K562 (cell line): ENCODE results near the gene ZNF787. TPM values are rescaled to one million over a fixed set of nuclear protein-coding genes. Genes with fewer than 3 reads are reported as not detected.

Experiments used
- XRCC5 ChIP-seq: fragments of 200-400 bp; formaldehyde crosslinking; IDR thresholded peaks from 2 replicates; pipeline ENCODE4 v1.6.1; 2017; ENCODE audit warnings: low read depth, mild to moderate bottlenecking, low read length
- ZNF146 ChIP-seq: IDR thresholded peaks from one replicate; pipeline ENCODE4 v1.6.1; 2018; ENCODE audit warnings: missing compliant biosample characterization; ENCODE audit not compliant: unreplicated experiment
- ZNF696 ChIP-seq: fragments of 250-450 bp; sonication (Bioruptor Pico); conservative IDR thresholded peaks from 2 replicates; pipeline ENCODE4 v1.4.0; 2020; ENCODE audit warnings: mild to moderate bottlenecking, moderate library complexity
- polyA plus RNA-seq, 8 experiments: library from polyadenylated mRNA; depleted of rRNA in 4 of 8; stranded (reverse) in 5 of 8; unstranded in 3 of 8; fragments of >200 nt; fragmentation: Nextera tagmentation in 2 of 8; fragmentation: Illumina TruSeq in 1 of 8; extraction: Ambion mirVana in 2 of 8; extraction: Trizol in 1 of 8; gene quantifications; 2 replicates each; pipeline versions ENCODE4 v1.2.1 to v1.2.3, GENCODE V29; 2011 to 2014; ENCODE audit warnings: inconsistent platforms in 1 of 8, missing spikeins in 1 of 8
- total RNA-seq, 7 experiments: library from RNA; depleted of rRNA in 6 of 7; stranded (reverse); fragments of >200 nt in 6 of 7; fragmentation: Illumina TruSeq in 2 of 7; extraction: Trizol in 2 of 7; gene quantifications; 2 replicates each; pipeline versions ENCODE4 v1.2.1 to v1.2.3, GENCODE V29; 2011 to 2021; ENCODE audit warnings: low replicate concordance in 1 of 7
- TF ChIP-seq, protein P1 (sequence below), 2 experiments: fragments of 450-650 bp; formaldehyde crosslinking in 1 of 2; IDR thresholded peaks; 2 replicates each; pipeline versions ENCODE4 v1.4.0 to v1.6.1; 2014 to 2020; ENCODE audit warnings: mild to moderate bottlenecking in 2 of 2, borderline replicate concordance in 1 of 2, low read depth in 1 of 2
- TF ChIP-seq, protein P2 (sequence below): fragments of 250-450 bp; sonication (Bioruptor Pico); IDR thresholded peaks from 2 replicates; pipeline ENCODE4 v1.4.0; 2020; ENCODE audit warnings: mild to moderate bottlenecking

Gene ZNF787
- total and polyA plus RNA-seq, 9 of the 15 experiments (the other 6 are each of a cell fraction or from before 2014, with no cell fraction given) = 0.45 to 77.6 (median 7.3) TPM

DNA sequence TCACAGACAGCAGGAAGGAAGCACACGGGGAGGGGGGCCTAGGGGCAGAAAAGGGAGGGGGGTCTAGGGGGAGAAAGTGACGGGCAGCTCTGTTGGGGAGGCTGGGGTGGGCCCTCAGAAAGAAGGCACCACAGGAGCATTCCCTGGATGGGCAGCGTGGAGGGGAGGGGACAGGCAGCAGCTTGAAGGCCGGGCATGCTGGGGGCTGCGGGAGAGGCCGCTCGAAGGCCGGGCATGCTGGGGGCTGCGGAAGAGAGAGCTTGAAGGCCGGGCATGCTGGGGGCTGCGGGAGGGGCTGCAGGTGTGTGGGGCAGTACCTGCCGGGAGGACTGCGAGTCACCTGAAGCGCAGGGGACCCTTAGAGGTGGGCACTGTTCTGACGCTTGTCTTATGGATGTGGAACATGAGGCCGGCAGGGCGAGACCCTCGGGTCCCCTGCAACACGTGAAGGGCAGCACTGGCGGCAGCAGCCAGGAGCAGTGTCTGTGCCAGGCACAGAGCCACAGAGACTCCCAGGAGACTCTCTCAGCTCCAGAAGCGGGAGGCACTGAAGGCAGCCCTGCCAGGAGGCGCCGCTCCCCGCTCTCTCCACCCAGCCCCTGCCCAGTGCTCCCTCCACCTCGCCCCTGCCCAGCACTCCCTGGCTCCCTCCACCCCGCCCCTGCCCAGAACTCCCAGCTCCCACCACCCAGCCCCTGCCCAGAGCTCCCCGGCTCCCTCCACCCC lies 13.3 kb downstream of the ZNF787 start (continued):
- TF ChIP-seq, protein P1, sequence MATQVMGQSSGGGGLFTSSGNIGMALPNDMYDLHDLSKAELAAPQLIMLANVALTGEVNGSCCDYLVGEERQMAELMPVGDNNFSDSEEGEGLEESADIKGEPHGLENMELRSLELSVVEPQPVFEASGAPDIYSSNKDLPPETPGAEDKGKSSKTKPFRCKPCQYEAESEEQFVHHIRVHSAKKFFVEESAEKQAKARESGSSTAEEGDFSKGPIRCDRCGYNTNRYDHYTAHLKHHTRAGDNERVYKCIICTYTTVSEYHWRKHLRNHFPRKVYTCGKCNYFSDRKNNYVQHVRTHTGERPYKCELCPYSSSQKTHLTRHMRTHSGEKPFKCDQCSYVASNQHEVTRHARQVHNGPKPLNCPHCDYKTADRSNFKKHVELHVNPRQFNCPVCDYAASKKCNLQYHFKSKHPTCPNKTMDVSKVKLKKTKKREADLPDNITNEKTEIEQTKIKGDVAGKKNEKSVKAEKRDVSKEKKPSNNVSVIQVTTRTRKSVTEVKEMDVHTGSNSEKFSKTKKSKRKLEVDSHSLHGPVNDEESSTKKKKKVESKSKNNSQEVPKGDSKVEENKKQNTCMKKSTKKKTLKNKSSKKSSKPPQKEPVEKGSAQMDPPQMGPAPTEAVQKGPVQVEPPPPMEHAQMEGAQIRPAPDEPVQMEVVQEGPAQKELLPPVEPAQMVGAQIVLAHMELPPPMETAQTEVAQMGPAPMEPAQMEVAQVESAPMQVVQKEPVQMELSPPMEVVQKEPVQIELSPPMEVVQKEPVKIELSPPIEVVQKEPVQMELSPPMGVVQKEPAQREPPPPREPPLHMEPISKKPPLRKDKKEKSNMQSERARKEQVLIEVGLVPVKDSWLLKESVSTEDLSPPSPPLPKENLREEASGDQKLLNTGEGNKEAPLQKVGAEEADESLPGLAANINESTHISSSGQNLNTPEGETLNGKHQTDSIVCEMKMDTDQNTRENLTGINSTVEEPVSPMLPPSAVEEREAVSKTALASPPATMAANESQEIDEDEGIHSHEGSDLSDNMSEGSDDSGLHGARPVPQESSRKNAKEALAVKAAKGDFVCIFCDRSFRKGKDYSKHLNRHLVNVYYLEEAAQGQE (IDR thresholded peaks at IDR 0.05; ENCODE audit: borderline replicate concordance) = no peak
- TF ChIP-seq, protein P1 (CRISPR knock-in tag; IDR thresholded peaks at IDR 0.05; ENCODE audit: low read depth) = no peak
- TF ChIP-seq ZNF696 (CRISPR knock-in tag) (no peak), ZNF146 (CRISPR knock-in tag) (no peak), XRCC5 (no peak)
- TF ChIP-seq, protein P2, sequence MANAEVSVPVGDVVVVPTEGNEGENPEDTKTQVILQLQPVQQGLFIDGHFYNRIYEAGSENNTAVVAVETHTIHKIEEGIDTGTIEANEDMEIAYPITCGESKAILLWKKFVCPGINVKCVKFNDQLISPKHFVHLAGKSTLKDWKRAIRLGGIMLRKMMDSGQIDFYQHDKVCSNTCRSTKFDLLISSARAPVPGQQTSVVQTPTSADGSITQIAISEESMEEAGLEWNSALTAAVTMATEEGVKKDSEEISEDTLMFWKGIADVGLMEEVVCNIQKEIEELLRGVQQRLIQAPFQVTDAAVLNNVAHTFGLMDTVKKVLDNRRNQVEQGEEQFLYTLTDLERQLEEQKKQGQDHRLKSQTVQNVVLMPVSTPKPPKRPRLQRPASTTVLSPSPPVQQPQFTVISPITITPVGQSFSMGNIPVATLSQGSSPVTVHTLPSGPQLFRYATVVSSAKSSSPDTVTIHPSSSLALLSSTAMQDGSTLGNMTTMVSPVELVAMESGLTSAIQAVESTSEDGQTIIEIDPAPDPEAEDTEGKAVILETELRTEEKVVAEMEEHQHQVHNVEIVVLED (CRISPR knock-in tag) = no peak
